Measurements from ENCODE around the gene CA4. TPM values are rescaled to one million over a fixed set of nuclear protein-coding genes. Genes with fewer than 3 reads are reported as not detected.

Gene CA4
- total RNA-seq, 1 donor from 2014 or later: not detected

DNA sequence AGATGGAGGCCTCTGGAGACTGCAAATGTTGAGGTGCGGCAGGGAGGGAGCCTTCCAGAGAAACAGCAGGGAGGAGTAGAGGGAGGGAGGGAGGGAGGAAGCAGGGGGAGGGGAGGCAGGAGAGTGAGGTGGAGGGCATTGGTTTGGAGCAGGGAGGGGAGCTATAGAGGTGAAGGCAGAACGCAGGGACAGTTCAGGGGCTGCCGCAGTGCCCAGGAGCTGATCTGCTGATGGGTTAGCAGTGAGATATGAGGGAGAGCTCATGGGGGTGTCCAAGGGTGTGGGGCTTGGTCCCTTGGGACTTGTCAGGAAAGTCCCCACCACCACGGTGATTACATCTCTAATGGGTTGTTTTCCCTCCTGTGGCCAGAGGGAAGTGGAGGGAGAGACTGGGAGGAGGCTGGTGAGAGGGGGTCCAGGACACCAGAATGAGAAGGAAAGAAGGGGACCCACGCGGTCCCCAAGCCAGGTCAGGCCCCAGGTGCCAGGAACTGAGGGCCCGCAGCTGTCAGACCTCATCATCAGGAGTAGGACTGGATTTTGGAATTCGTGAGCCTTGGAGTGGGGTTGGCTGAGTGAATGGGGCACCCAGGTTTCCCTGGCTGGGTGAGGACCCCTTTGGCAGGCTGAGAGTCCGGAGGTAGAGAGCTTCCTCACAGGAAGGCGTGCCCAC, 11.2 kb downstream of the CA4 start:
- no peaks in the 10 kb centered on the region for H3K36me3 ChIP-seq (ENCODE audit: control insufficient read depth, insufficient read depth, low read length)
- no peak for DNase-seq (ENCODE audit: low read depth)
- TF ChIP-seq, protein P1, sequence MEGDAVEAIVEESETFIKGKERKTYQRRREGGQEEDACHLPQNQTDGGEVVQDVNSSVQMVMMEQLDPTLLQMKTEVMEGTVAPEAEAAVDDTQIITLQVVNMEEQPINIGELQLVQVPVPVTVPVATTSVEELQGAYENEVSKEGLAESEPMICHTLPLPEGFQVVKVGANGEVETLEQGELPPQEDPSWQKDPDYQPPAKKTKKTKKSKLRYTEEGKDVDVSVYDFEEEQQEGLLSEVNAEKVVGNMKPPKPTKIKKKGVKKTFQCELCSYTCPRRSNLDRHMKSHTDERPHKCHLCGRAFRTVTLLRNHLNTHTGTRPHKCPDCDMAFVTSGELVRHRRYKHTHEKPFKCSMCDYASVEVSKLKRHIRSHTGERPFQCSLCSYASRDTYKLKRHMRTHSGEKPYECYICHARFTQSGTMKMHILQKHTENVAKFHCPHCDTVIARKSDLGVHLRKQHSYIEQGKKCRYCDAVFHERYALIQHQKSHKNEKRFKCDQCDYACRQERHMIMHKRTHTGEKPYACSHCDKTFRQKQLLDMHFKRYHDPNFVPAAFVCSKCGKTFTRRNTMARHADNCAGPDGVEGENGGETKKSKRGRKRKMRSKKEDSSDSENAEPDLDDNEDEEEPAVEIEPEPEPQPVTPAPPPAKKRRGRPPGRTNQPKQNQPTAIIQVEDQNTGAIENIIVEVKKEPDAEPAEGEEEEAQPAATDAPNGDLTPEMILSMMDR (IDR thresholded peaks at IDR 0.05; ENCODE audit: insufficient read depth, low read length, poor library complexity, severe bottlenecking): no peak
- peaks cover 10% of the 10 kb centered on the region for H3K27me3 ChIP-seq (ENCODE audit: control insufficient read depth, insufficient read depth, low read length)
- no peak overlapping the region for H3K4me3 ChIP-seq (ENCODE audit: low read depth, low read length)

DNA sequence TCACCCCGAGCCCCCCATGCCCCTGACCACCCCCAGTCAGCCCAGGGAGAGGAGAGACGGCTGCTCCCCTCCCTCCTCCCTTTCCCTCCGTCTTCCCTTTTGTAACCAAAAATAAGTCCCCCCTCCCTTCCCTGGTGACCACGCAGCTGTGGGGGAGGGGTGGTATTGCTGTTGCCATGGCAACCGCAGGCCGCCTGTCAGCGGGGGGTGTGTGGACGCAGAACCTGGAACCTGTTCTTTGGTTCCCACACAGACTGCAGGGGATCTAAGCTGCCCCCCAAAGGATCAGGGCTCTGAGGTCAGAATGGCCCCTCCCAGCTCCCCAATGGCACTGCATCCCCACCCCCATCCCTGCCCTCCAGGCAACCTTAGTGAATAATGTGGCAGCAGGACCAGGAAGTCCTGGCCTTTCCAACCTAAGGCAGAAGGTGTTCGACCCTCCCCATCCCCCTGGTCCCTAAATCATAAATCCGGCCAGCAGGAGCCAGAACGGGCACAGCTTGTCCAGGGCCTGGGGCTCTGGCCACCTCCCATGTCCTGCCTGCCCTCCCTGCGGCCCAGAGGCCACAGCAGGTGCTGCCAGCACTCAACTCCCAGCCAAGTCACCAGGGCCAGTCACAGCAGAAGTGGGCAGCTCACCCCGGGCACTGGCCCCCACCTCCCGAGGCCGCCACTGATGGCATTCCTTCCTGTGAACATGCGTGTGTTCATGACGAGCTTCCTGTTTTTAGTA, 12.0 kb downstream of the CA4 start:
- Histone ChIP-seq H3K36me3 (ENCODE audit: control insufficient read depth, insufficient read depth, low read length) (no peaks in the 10 kb centered on the region), H3K4me3 (ENCODE audit: low read depth, low read length) (no peak overlapping the region), H3K27me3 (ENCODE audit: control insufficient read depth, insufficient read depth, low read length) (peaks cover 8% of the 10 kb centered on the region)
- DNase-seq (ENCODE audit: low read depth): no peak
- TF ChIP-seq, protein P1 (IDR thresholded peaks at IDR 0.05; ENCODE audit: insufficient read depth, low read length, poor library complexity, severe bottlenecking): no peak

DNA sequence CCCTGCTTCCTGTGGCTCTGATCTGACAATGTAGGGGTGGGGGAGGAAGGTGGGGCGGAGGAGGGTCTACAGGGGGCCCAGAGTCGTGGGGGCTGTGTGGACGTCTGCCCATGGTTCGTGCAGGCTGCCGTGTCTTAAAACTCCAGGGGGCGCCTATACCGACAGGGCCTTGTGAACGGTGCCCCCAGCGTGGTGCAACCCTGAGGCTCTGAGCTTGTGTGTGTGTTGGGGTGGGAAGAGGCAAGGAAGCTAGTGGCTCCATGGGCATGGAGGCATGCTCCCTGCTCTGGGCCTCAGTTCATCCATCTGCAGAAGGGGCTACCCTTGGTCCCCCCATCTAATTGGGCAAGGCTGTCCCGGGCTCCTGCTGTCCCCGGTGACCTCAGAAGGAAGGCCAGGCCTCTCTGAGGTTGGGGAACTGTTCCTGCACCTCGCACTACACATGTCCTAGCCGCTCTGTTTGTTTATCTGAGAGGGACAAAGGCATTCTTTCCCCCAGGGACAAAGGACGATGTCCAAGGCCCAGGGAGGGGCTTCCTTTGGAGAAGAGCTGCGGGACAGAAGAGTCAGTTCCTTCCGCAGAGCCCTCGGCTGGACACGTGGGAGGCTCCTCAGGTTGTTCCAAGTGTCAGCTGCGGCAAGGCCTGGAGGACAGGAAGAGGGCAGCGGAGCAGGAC, 13.5 kb downstream of the CA4 start:
- TF ChIP-seq, protein P1 (IDR thresholded peaks at IDR 0.05; ENCODE audit: insufficient read depth, low read length, poor library complexity, severe bottlenecking): no peak
- DNase-seq (ENCODE audit: low read depth): no peak
- Histone ChIP-seq H3K36me3 (ENCODE audit: control insufficient read depth, insufficient read depth, low read length) (no peaks in the 10 kb centered on the region), H3K4me3 (ENCODE audit: low read depth, low read length) (no peak overlapping the region), H3K27me3 (ENCODE audit: control insufficient read depth, insufficient read depth, low read length) (peaks cover 7% of the 10 kb centered on the region)

DNA sequence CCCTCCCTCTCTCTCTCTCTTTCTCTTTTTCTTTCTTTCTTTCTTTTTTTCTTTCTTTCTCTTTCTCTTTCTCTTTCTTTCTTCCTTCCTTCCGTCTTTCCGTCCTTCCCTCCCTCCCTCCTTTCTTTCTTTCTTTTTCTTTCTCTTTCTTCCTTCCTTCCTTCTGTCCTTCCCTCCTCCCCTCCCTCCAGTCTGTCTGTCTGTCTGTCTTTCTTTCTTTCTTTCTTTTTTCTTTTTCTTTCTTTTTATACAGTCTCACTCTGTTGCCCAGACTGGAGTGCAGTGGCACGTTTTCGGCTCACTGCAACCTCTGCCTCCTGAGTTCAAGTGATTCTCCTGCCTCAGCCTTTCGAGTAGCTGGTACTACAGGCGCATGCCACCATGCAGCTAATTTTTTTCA, 14.4 kb downstream of the CA4 start:
- Histone ChIP-seq H3K4me3 (ENCODE audit: low read depth, low read length) (no peak overlapping the region), H3K36me3 (ENCODE audit: control insufficient read depth, insufficient read depth, low read length) (no peaks in the 10 kb centered on the region), H3K27me3 (ENCODE audit: control insufficient read depth, insufficient read depth, low read length) (peaks cover under 1% of the 10 kb centered on the region)
- DNase-seq (ENCODE audit: low read depth): no peak
- TF ChIP-seq, protein P1 (IDR thresholded peaks at IDR 0.05; ENCODE audit: insufficient read depth, low read length, poor library complexity, severe bottlenecking): no peak

DNA sequence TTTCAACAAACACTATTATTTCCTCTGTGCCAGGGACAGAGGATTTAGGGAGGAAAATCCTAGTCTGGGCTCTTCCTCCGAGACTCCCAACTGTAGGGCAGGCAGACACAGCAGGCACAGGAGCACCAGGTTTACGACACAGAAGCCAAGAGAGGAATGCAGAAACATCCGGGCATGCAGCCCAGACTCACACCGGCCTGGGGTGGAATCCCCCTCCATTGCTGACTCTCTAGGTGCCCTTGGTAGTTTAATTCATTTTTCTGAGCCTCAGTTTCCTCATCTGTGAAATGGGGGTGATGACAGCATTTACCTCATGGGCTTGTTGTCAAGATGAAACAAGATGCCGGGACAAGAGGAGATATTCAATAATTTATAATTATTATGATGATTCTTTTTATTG, 14.9 kb downstream of the CA4 start:
- H3K4me3 ChIP-seq (ENCODE audit: low read depth, low read length): no peak overlapping the region
- no peaks in the 10 kb centered on the region for H3K27me3 ChIP-seq (ENCODE audit: control insufficient read depth, insufficient read depth, low read length)
- TF ChIP-seq, protein P1 (IDR thresholded peaks at IDR 0.05; ENCODE audit: insufficient read depth, low read length, poor library complexity, severe bottlenecking): no peak
- no peak for DNase-seq (ENCODE audit: low read depth)
- no peaks in the 10 kb centered on the region for H3K36me3 ChIP-seq (ENCODE audit: control insufficient read depth, insufficient read depth, low read length)

Measured in kidney epithelial cell (primary cell).